Ecto neural progenitor cell (in vitro differentiated cells): ENCODE data around the gene RRP15.

Experiments
- DNase-seq: peaks from one replicate; pipeline ENCODE4 v3.0.0-alpha.2; 2018; ENCODE audit warnings: low spot score

Gene RRP15, protein sequence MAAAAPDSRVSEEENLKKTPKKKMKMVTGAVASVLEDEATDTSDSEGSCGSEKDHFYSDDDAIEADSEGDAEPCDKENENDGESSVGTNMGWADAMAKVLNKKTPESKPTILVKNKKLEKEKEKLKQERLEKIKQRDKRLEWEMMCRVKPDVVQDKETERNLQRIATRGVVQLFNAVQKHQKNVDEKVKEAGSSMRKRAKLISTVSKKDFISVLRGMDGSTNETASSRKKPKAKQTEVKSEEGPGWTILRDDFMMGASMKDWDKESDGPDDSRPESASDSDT

DNA sequence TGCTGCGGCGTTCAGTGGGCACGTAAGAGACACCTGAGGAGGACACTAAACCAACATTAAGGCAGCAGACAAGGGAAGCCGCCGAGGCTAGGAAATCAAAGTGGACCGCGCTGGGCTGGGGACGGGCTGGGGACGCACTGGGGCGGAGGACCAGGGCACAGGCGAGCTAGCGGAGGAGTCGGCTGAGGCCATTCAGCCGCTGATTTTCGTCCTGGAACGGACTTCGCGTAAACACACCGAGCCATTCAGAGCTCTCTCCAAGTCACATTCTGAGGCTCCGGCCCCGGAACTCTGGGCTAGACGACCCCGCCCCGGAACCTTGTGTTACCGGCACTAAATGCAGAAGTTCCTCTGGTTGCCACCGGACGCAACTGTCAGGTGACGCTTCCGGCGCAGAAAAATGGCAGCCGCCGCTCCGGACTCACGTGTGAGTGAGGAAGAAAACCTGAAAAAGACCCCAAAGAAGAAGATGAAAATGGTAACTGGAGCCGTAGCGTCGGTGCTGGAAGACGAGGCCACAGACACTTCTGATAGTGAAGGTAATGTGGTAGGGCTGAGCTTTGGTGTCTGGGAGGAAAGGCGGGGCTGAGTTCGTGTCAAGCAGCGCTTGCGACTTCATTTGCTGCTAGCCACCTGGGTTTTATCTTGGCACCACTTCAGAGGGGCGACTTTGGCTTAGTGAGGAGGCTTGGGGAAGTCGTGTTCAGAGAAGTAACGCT lies at the start of gene RRP15:
Gene RRP15, plus strand, starts transcription at position 377 of the 719 bp plus-strand sequence. Its CDS starts 24 bp downstream, at position 401.
- DNase-seq = peak; percentile 92

GRCh38 chr1:218242171-218242570 lies 42.9 kb upstream of the RRP15 start:
- no peak for DNase-seq

- no peak for DNase-seq
Measured at GRCh38 chr1:218247339-218247738, 37.8 kb upstream of the RRP15 start.

DNA sequence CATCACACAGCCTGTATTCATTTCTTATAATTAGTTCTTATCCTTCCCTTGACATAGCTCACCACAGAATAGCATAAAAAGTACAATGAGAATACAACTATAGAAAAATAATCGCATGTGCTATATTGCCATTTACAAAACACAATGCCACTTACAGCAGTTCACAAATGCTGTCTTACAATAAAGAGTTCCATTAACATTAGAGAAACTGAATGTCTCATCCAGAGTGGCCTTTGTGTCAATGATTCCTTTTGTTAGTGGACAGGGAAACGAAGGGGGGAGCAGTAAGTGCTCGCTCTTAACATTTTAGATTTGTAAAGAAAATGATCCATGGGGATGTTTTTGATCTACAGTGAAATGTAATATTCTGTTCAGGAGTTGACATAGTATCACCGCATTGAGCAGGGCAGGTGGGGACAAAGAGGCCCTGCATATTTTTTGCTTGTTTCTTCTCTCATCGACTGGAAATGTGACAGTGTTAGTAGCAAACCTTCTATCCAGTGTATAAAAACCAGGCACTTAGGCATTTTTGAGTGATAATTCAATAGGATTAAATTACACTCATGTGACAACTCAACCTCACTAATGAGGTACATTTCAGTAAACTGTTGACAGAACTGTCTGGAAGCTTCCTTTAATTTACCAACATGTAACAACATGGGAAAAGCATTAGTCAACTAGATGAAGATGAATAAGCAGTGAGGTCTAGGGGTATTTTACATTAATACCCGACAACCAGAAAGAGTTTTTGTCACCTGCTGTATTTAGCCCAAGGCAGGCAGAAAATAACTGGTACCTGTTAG lies 35.6 kb upstream of the RRP15 start:
- no peak for DNase-seq

DNA sequence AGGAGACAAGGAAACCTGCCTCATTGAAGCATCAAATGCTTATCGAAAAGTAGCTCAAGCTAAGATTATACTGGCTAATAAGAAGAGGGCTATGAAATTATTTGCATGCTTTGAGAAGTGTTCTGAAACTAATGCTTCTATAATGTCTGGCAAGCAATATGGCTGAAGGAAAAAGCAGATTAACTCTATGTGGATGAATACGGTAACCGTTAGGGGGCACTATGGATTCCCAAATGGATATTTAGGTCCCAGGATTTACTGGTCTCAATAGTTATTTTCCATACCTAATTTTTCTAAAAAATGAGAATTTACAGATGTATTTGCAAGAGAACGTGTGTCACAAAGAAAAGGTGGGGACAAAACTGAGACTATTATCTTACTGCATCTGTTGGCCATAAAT lies 34.6 kb upstream of the RRP15 start:
- no peak for DNase-seq

- DNase-seq = no peak
Measured at GRCh38 chr1:218254296-218254946, 30.7 kb upstream of the RRP15 start.

- no peak for DNase-seq
Measured at GRCh38 chr1:218255090-218255489, 30.0 kb upstream of the RRP15 start.

DNA sequence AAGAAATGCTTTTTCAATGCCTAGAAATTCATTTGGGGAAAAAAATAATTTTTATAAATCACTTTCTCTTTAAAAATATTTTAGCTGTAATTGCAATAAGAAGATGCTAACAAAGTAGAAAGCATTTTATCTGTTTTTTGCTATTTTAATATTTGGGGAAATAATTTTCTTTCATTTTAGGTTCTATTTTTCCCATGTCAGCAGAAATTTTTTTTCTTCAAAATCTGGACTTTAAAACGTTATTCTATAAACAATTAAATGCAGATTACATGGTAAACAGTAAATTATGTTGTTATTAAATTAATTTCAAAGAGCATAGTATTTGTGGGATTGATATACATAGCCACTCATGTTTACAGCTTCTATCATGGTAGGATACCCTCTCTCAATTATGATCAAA lies 27.7 kb upstream of the RRP15 start:
- no peak for DNase-seq

DNA sequence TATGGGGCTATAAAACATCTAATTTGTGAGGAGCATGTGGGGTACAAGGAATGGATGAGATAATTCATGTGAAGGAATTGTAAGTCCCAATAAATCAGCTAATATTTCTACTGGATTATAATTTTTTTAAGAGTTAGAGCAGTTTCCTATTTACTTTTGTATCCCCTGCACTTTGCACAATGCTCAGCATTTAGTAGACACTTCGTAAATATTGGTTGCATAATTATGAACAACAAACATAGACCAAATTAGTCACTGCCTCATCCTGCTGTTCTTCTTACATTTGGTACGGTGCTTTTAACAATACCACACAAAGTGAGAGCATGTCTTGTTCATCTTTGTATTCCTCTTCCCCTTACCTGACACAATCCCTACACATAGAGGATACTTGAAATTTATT lies 27.1 kb upstream of the RRP15 start:
- no peak for DNase-seq

DNA sequence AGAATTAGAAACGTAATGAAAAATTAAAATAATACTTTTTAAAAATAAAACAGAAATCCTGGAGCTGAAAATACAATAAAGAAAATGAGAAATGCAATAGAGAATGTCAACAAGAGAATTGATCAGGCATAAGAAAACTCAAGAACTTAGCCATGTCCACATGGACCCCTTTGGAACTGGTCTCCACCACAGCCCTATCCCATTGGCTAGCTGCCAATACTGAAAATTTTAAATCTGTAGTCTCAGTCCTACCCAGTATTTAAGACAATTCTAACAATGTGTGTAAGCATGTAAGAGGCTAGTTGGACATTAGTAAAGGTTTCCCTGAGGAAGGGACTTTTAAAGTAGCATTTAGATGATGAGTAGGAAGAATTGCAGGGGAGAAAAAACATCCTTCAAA lies 25.8 kb upstream of the RRP15 start:
- DNase-seq = no peak

- DNase-seq = no peak
Measured at GRCh38 chr1:218259800-218260199, 25.3 kb upstream of the RRP15 start.

GRCh38 chr1:218262259-218262658 lies 22.8 kb upstream of the RRP15 start:
- DNase-seq = no peak

DNA sequence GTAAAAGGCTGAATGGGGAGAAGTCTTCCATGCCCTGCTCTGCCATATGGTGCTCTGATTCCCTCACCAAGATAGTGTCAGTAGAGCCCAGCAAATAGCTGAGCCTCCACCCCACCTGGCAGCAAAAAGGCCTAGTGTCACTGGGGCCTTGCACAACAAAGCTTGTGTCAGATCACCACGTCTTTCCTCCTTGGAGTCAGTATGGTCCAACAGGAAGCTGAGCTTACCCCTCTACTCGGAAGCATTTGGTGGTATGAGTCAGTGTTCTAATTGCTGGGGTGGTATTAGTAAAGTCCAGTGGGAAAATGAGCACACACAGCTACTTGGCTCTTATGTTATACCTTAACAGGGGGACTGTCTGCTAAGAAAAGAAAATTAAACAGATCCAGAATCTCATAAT lies 18.7 kb upstream of the RRP15 start:
- no peak for DNase-seq

GRCh38 chr1:218272366-218272765 lies 12.7 kb upstream of the RRP15 start:
- no peak for DNase-seq

GRCh38 chr1:218273762-218274479 lies 11.2 kb upstream of the RRP15 start:
- DNase-seq = no peak

- DNase-seq = no peak
Measured at GRCh38 chr1:218274511-218274910, 10.6 kb upstream of the RRP15 start.

- DNase-seq = no peak
Measured at GRCh38 chr1:218275823-218276222, 9.3 kb upstream of the RRP15 start.

DNA sequence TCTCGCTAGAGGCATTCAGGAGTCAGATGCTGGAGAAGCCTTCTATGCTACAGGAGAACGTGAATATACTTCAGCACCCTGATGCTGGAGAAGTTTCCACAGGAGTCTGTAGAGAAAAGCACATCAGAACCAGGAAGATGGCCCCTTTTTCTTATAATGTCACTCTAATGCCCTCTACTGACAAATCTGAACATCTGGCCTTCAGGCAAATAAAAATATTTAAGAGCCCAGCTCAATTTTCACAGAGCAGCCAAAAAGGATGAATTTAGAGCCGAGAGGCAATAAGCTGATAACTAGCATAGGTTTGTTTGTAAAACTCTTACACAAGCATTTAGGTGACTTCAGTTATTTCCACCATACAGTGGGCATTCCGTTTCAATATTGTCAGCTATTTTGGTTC lies 3.8 kb upstream of the RRP15 start:
- DNase-seq = no peak

GRCh38 chr1:218284377-218284916 lies 646 bp upstream of the RRP15 start:
- no peak for DNase-seq

DNA sequence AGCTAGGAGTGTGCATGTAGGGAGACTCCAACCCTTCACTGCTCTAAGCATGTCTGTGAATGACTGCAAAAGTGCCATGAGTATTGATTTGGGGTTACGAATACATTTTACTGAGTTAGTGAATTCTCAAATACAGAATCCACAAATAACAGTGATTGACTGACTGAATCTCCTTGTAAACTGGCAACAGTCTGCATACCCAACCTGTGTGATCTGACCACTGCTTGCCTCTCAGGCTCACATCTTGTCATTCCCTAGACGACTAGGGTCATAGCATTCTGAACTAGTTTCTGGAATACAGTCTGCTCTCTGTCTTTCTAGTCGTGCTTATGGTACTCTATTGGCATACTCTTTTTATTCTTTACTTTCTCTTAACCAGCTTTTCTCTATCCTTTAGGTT lies 7.4 kb downstream of the RRP15 start:
- no peak for DNase-seq

DNA sequence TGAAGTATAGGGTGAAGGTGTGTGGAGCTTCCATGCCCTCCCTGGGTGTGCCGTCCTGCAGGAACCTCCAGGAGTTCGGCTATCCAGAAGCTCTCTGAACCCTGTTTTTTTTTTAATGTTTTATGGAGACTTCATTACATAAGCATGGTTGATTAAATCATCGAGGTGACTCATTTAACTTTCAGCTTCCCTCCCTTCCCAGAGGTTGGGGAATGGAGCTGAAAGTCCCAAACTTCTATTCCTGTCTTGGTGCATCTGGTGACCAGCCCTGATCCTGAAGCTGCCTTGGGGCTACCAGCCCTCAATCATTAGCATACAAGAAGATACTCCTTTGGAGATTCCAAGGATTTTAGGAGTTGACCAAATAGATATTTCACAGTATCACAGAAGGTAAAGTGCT lies 9.5 kb downstream of the RRP15 start:
- DNase-seq = no peak

DNA sequence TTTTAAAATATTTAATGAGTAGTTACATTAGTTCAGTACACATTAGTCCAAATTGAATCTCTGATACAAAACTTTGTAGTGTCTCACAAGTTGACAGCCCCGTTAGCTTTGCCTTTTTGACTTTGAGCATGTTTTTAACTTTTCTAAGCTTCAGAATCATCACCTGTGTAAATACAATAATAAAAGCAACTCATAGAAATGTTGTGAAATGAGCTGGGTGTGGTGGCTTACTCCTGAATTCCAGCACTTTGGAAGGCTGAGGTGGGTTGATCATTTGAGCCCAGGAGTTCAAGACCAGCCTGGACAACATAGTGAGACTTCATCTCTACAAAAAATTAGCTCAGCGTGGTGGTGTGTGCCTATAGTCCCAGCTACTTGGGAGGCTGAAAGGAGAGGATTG lies 11.1 kb downstream of the RRP15 start:
- no peak for DNase-seq
